ENCODE data around the gene NDUFS1. TPM values are rescaled to one million over a fixed set of nuclear protein-coding genes. Genes with fewer than 3 reads are reported as not detected.

Gene NDUFS1
- total and polyA plus RNA-seq, 5 donors from 2014 or later: 33.9 to 51.5 (median 41.4) TPM

- no peaks in the 10 kb centered on the region for H3K36me3 Mint-ChIP-seq
- no peak for ATAC-seq (ENCODE audit: low read depth in 2 of 2)
- no peak overlapping the region for H3K4me3 Mint-ChIP-seq
- no peak for DNase-seq
- H3K27me3 Mint-ChIP-seq: no peaks in the 10 kb centered on the region
- H3K4me1 Mint-ChIP-seq: peaks cover 0 to 8% (median 2%) of the 10 kb centered on the region in 4 donors
- Histone ChIP-seq H3K9me3 (ENCODE audit: control insufficient read depth in 2 of 2, low read length in 2 of 2) (no peaks in the 10 kb centered on the region), H3K4me3 (ENCODE audit: low read depth, low read length) (no peak overlapping the region), H3K4me1 (ENCODE audit: control insufficient read depth, insufficient read depth, low read length, poor library complexity, severe bottlenecking) (no peaks in the 10 kb centered on the region), H3K27ac (ENCODE audit: insufficient read depth, low read length, poor library complexity, severe bottlenecking) (no peak overlapping the region), H3K27me3 (ENCODE audit: control insufficient read depth, insufficient read depth, low read length) (no peaks in the 10 kb centered on the region), H3K36me3 (ENCODE audit: control insufficient read depth, insufficient read depth, low read length) (no peaks in the 10 kb centered on the region)
- H3K9me3 Mint-ChIP-seq: no peaks in the 10 kb centered on the region
- no peak overlapping the region for H3K27ac Mint-ChIP-seq
Measured at GRCh38 chr2:206096876-206097275, 62.4 kb downstream of the NDUFS1 start.

- H3K4me1 Mint-ChIP-seq: peaks cover 0 to 8% (median 2%) of the 10 kb centered on the region in 4 donors
- Histone ChIP-seq H3K36me3 (ENCODE audit: control insufficient read depth, insufficient read depth, low read length) (no peaks in the 10 kb centered on the region), H3K4me1 (ENCODE audit: control insufficient read depth, insufficient read depth, low read length, poor library complexity, severe bottlenecking) (no peaks in the 10 kb centered on the region), H3K27me3 (ENCODE audit: control insufficient read depth, insufficient read depth, low read length) (no peaks in the 10 kb centered on the region), H3K9me3 (ENCODE audit: control insufficient read depth in 2 of 2, low read length in 2 of 2) (no peaks in the 10 kb centered on the region), H3K27ac (ENCODE audit: insufficient read depth, low read length, poor library complexity, severe bottlenecking) (no peak overlapping the region), H3K4me3 (ENCODE audit: low read depth, low read length) (no peak overlapping the region)
- no peak for ATAC-seq (ENCODE audit: low read depth in 2 of 2)
- no peaks in the 10 kb centered on the region for H3K36me3 Mint-ChIP-seq
- H3K4me3 Mint-ChIP-seq: no peak overlapping the region
- H3K9me3 Mint-ChIP-seq: no peaks in the 10 kb centered on the region
- no peak for DNase-seq
- H3K27ac Mint-ChIP-seq: no peak overlapping the region
- no peaks in the 10 kb centered on the region for H3K27me3 Mint-ChIP-seq
Measured at GRCh38 chr2:206095536-206096332, 63.5 kb downstream of the NDUFS1 start.

- Mint-ChIP-seq H3K27ac (peak overlapping the region in 1 of 3 donors; percentile 44), H3K27me3 (no peaks in the 10 kb centered on the region), H3K4me1 (peaks cover under 1 to 14% (median 11%) of the 10 kb centered on the region in 4 donors), H3K9me3 (no peaks in the 10 kb centered on the region), H3K36me3 (peaks cover 3% of the 10 kb centered on the region), H3K4me3 (peak overlapping the region in 1 of 4 donors; percentile 18)
- Histone ChIP-seq H3K27me3 (ENCODE audit: control insufficient read depth, insufficient read depth, low read length) (no peaks in the 10 kb centered on the region), H3K4me3 (ENCODE audit: low read depth, low read length) (no peak overlapping the region), H3K9me3 (ENCODE audit: control insufficient read depth in 2 of 2, low read length in 2 of 2) (no peaks in the 10 kb centered on the region), H3K36me3 (ENCODE audit: control insufficient read depth, insufficient read depth, low read length) (peaks cover 3% of the 10 kb centered on the region), H3K27ac (ENCODE audit: insufficient read depth, low read length, poor library complexity, severe bottlenecking) (no peak overlapping the region), H3K4me1 (ENCODE audit: control insufficient read depth, insufficient read depth, low read length, poor library complexity, severe bottlenecking) (peaks cover 14% of the 10 kb centered on the region)
- DNase-seq (no peak), ATAC-seq (ENCODE audit: low read depth in 2 of 2) (no peak)
Measured at GRCh38 chr2:206092297-206092696, 66.9 kb downstream of the NDUFS1 start.

- H3K9me3 Mint-ChIP-seq: no peaks in the 10 kb centered on the region
- Histone ChIP-seq H3K27ac (ENCODE audit: insufficient read depth, low read length, poor library complexity, severe bottlenecking) (peak overlapping the region; percentile 23), H3K27me3 (ENCODE audit: control insufficient read depth, insufficient read depth, low read length) (no peaks in the 10 kb centered on the region), H3K36me3 (ENCODE audit: control insufficient read depth, insufficient read depth, low read length) (peaks cover 3% of the 10 kb centered on the region), H3K4me3 (ENCODE audit: low read depth, low read length) (peak overlapping the region; percentile 53), H3K9me3 (ENCODE audit: control insufficient read depth in 2 of 2, low read length in 2 of 2) (no peaks in the 10 kb centered on the region), H3K4me1 (ENCODE audit: control insufficient read depth, insufficient read depth, low read length, poor library complexity, severe bottlenecking) (peaks cover 32% of the 10 kb centered on the region)
- H3K27ac Mint-ChIP-seq: no peak overlapping the region
- H3K27me3 Mint-ChIP-seq: peaks cover 10% of the 10 kb centered on the region
- peaks cover 19 to 34% (median 26%) of the 10 kb centered on the region in 4 donors for H3K4me1 Mint-ChIP-seq
- ATAC-seq (ENCODE audit: low read depth in 2 of 2): no peak
- H3K36me3 Mint-ChIP-seq: peaks cover 3% of the 10 kb centered on the region
- H3K4me3 Mint-ChIP-seq: peak overlapping the region; percentile 43 to 67 (median 54)
- DNase-seq: peak in 1 of 3 donors; percentile 20
Measured at GRCh38 chr2:206088248-206088647, 71.0 kb downstream of the NDUFS1 start.

- Histone ChIP-seq H3K27ac (ENCODE audit: insufficient read depth, low read length, poor library complexity, severe bottlenecking) (peak overlapping the region; percentile 97), H3K4me1 (ENCODE audit: control insufficient read depth, insufficient read depth, low read length, poor library complexity, severe bottlenecking) (peaks cover 44% of the 10 kb centered on the region), H3K9me3 (ENCODE audit: control insufficient read depth in 2 of 2, low read length in 2 of 2) (no peaks in the 10 kb centered on the region), H3K36me3 (ENCODE audit: control insufficient read depth, insufficient read depth, low read length) (peaks cover 3% of the 10 kb centered on the region), H3K27me3 (ENCODE audit: control insufficient read depth, insufficient read depth, low read length) (no peaks in the 10 kb centered on the region), H3K4me3 (ENCODE audit: low read depth, low read length) (peak overlapping the region; percentile 98)
- DNase-seq: peak in 1 of 3 donors; percentile 21
- peaks cover 10% of the 10 kb centered on the region for H3K27me3 Mint-ChIP-seq
- no peak for ATAC-seq (ENCODE audit: low read depth in 2 of 2)
- H3K27ac Mint-ChIP-seq: peak overlapping the region; percentile 89 to 100 (median 98)
- no peaks in the 10 kb centered on the region for H3K9me3 Mint-ChIP-seq
- H3K4me3 Mint-ChIP-seq: peak overlapping the region; percentile 98 to 100 (median 99)
- peaks cover 3% of the 10 kb centered on the region for H3K36me3 Mint-ChIP-seq
- peaks cover 18 to 45% (median 28%) of the 10 kb centered on the region in 4 donors for H3K4me1 Mint-ChIP-seq
Measured at GRCh38 chr2:206086716-206087350, 72.4 kb downstream of the NDUFS1 start.

GRCh38 chr2:206085742-206086445 is 73.3 kb downstream of the NDUFS1 start, which contains the start of gene INO80D:
Gene INO80D, minus strand, starts transcription at chr2:206086174. Its CDS starts 23,158 bp downstream, at chr2:206063016.
- peaks cover 3% of the 10 kb centered on the region for H3K36me3 ChIP-seq (ENCODE audit: control insufficient read depth, insufficient read depth, low read length)
- peaks cover 51% of the 10 kb centered on the region for H3K4me1 ChIP-seq (ENCODE audit: control insufficient read depth, insufficient read depth, low read length, poor library complexity, severe bottlenecking)
- ATAC-seq (ENCODE audit: low read depth in 2 of 2) (peak; percentile 95), DNase-seq (peak; percentile 73 to 91 (median 90))
- peak within 1 kb of the TSS; percentile 98 to 100 (median 100) for H3K27ac Mint-ChIP-seq
- peaks cover 10% of the 10 kb centered on the region for H3K27me3 Mint-ChIP-seq
- H3K4me3 Mint-ChIP-seq: peak within 1 kb of the TSS; percentile 98 to 100 (median 99)
- no peaks in the 10 kb centered on the region for H3K27me3 ChIP-seq (ENCODE audit: control insufficient read depth, insufficient read depth, low read length)
- peaks cover 24 to 54% (median 37%) of the 10 kb centered on the region in 4 donors for H3K4me1 Mint-ChIP-seq
- H3K9me3 Mint-ChIP-seq: no peaks in the 10 kb centered on the region
- H3K27ac ChIP-seq (ENCODE audit: insufficient read depth, low read length, poor library complexity, severe bottlenecking): peak within 1 kb of the TSS; percentile 97
- peak within 1 kb of the TSS; percentile 98 for H3K4me3 ChIP-seq (ENCODE audit: low read depth, low read length)
- H3K36me3 Mint-ChIP-seq: peaks cover 3% of the 10 kb centered on the region
- no peaks in the 10 kb centered on the region for H3K9me3 ChIP-seq (ENCODE audit: control insufficient read depth in 2 of 2, low read length in 2 of 2)
